PFSK-1 (cell line): ENCODE results near the gene RASGRF2.

ENCODE experiments used
- FOXP2 ChIP-seq: optimal IDR thresholded peaks from 2 replicates; pipeline ENCODE3; 2011; ENCODE audit warnings: borderline replicate concordance, control low read depth, inconsistent platforms; ENCODE audit not compliant: insufficient read depth; ENCODE audit errors: extremely low read length, extremely low read depth
- POLR2AphosphoS5 ChIP-seq: IDR thresholded peaks from 2 replicates; pipeline ENCODE4 v1.6.1; 2012; ENCODE audit warnings: low read depth, mild to moderate bottlenecking, control low read depth, low read length, moderate library complexity
- REST ChIP-seq, 2 experiments: IDR thresholded peaks; 2 replicates each; pipeline versions ENCODE4 v1.6.1 to v1.8.0; 2011 to 2012; ENCODE audit warnings: low read depth in 2 of 2, low read length in 2 of 2, control low read depth in 1 of 2, inconsistent platforms in 1 of 2, mild to moderate bottlenecking in 1 of 2, moderate library complexity in 1 of 2; ENCODE audit not compliant: insufficient read depth in 1 of 2
- SIN3A ChIP-seq: IDR thresholded peaks from 2 replicates; pipeline ENCODE4 v1.6.1; 2012; ENCODE audit warnings: mild to moderate bottlenecking, low read length, moderate library complexity, borderline replicate concordance; ENCODE audit not compliant: insufficient read depth
- TAF1 ChIP-seq: IDR thresholded peaks from 2 replicates; pipeline ENCODE4 v1.6.1; 2012; ENCODE audit warnings: low read length, control low read depth, borderline replicate concordance; ENCODE audit not compliant: insufficient read depth

RASGRF2 gene

GRCh38 chr5:81022688-81023084 is 62.5 kb downstream of the RASGRF2 start:
- no peak for TF ChIP-seq SIN3A
- no peak for TF ChIP-seq REST (IDR thresholded peaks at IDR 0.05; ENCODE audit: insufficient read depth in 1 of 2, low read depth in 2 of 2, low read length in 2 of 2)
- no peak for TF ChIP-seq POLR2AphosphoS5
- no peak for TF ChIP-seq FOXP2
- no peak for TF ChIP-seq TAF1

GRCh38 chr5:81023261-81023970 is 63.3 kb downstream of the RASGRF2 start:
- TF ChIP-seq SIN3A (no peak), TAF1 (no peak), REST (IDR thresholded peaks at IDR 0.05; ENCODE audit: insufficient read depth in 1 of 2, low read depth in 2 of 2, low read length in 2 of 2) (no peak), FOXP2 (no peak), POLR2AphosphoS5 (no peak)

GRCh38 chr5:81027481-81028058 is 67.4 kb downstream of the RASGRF2 start:
- no peak for TF ChIP-seq SIN3A
- TF ChIP-seq TAF1, result no peak
- no peak for TF ChIP-seq FOXP2
- no peak for TF ChIP-seq POLR2AphosphoS5
- TF ChIP-seq REST (IDR thresholded peaks at IDR 0.05; ENCODE audit: insufficient read depth in 1 of 2, low read depth in 2 of 2, low read length in 2 of 2), result no peak

DNA sequence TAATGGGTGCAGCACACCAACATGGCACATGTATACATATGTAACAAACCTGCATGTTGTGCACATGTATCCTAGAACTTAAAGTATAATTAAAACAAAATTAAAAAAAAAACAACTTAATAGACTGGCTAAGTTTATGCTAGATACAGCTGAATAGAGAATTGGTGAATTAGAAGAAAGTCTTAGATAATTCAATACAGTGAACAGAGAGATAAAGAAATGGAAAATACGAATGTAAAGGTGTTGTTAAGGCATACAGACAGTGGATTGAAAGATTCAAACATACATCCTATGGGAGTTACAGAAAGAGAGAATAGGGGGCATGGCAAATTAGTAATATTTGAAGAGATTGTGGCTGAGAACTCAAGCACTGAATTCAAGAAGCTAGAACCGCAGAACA is 75.4 kb downstream of the RASGRF2 start:
- TF ChIP-seq TAF1 (no peak), FOXP2 (no peak), SIN3A (no peak), POLR2AphosphoS5 (no peak), REST (IDR thresholded peaks at IDR 0.05; ENCODE audit: insufficient read depth in 1 of 2, low read depth in 2 of 2, low read length in 2 of 2) (no peak)

DNA sequence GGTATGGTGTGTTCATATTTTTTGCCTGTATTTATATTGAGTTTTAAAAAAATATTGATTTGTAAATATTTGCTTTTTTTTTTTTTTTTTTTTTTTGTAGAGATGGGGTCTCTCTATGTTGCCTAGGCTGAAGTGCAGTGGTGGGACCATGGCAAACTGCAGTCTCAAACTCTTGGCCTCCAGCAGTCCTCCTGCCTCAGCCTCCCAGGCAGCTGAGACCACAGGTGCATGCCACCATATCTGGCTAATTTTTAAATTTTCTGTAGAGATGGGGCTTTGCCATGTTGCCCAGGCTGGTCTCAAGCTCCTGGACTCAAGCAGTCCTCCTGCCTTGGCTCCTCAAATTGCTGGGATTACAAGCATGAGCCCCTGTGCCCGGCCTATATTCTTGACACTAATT is 78.3 kb downstream of the RASGRF2 start:
- TF ChIP-seq REST (IDR thresholded peaks at IDR 0.05; ENCODE audit: insufficient read depth in 1 of 2, low read depth in 2 of 2, low read length in 2 of 2) (no peak), TAF1 (no peak), POLR2AphosphoS5 (no peak), SIN3A (no peak), FOXP2 (no peak)
